CD4-positive, alpha-beta T cell (primary cell): Measurements from ENCODE around the gene DAP. TPM values are rescaled to one million over a fixed set of nuclear protein-coding genes. Genes with fewer than 3 reads are reported as not detected.

Experiments used
- ATAC-seq: fragments of 200-7000 bp; cut with Tn5 transposase; one replicate; pipeline ENCODE4 v1.10.0; 2022; ENCODE audit warnings: mild to moderate bottlenecking; ENCODE audit not compliant: poor library complexity
- CTCF ChIA-PET: fragments of 350-600 bp; sonication (Branson Sonifier 250); formaldehyde crosslinking; loops from one replicate; lab custom pipeline; 2021; ENCODE audit warnings: antibody characterized with exemption, inconsistent platforms; lab: Charles Lee
- POLR2A ChIA-PET: fragments of 350-600 bp; sonication (Branson Sonifier 250); formaldehyde crosslinking; loops from one replicate; lab custom pipeline; 2021; ENCODE audit warnings: antibody characterized with exemption, inconsistent platforms; lab: Charles Lee
- DNase-seq, 14 experiments: peaks; one replicate each; pipeline ENCODE4 v3.0.0-alpha.2; 2013 to 2020; ENCODE audit warnings: mixed read lengths in 2 of 14
- H3K27ac ChIP-seq, 2 donors: one replicate each; pipeline versions ENCODE4 v1.5.1 to v1.7.0; 2013; ENCODE audit warnings: low read length in 2 of 2, low read depth in 1 of 2, mild to moderate bottlenecking in 1 of 2
- H3K27me3 ChIP-seq, 2 experiments: 1 replicate in 1 of 2; 2 replicates in 1 of 2; pipeline versions ENCODE4 v1.6.1 to v1.7.0; 2013; ENCODE audit warnings: low read length in 2 of 2, control low read depth in 1 of 2, mild to moderate bottlenecking in 1 of 2, moderate library complexity in 1 of 2; ENCODE audit not compliant: insufficient read depth in 2 of 2, control insufficient read depth in 1 of 2
- H3K36me3 ChIP-seq: one replicate; pipeline ENCODE4 v1.6.1; 2013; ENCODE audit warnings: low read length, control low read depth; ENCODE audit not compliant: insufficient read depth
- H3K4me1 ChIP-seq: one replicate; pipeline ENCODE4 v1.6.1; 2013; ENCODE audit warnings: low read length, control low read depth; ENCODE audit not compliant: insufficient read depth
- H3K4me3 ChIP-seq: one replicate; pipeline ENCODE4 v1.5.1; 2013; ENCODE audit warnings: mild to moderate bottlenecking, low read length, moderate library complexity
- H3K9me3 ChIP-seq, 2 experiments: 1 replicate in 1 of 2; 2 replicates in 1 of 2; pipeline versions ENCODE4 v1.6.1 to v1.7.0; 2013; ENCODE audit warnings: low read length in 2 of 2, mild to moderate bottlenecking in 2 of 2, control low read depth in 1 of 2, moderate library complexity in 1 of 2; ENCODE audit not compliant: control insufficient read depth in 1 of 2, insufficient read depth in 1 of 2
- H3K27ac Mint-ChIP-seq: one replicate; pipeline ENCODE4 v1.8.0; 2020; ENCODE audit warnings: mixed read lengths
- H3K27me3 Mint-ChIP-seq: one replicate; pipeline ENCODE4 v1.8.0; 2021; ENCODE audit warnings: mixed read lengths
- H3K36me3 Mint-ChIP-seq: one replicate; pipeline ENCODE4 v1.8.0; 2021; ENCODE audit warnings: low read depth, mixed read lengths
- H3K4me1 Mint-ChIP-seq: one replicate; pipeline ENCODE4 v1.8.0; 2021; ENCODE audit warnings: low read depth, mixed read lengths
- H3K4me3 Mint-ChIP-seq: one replicate; pipeline ENCODE4 v1.8.0; 2020; ENCODE audit warnings: mild to moderate bottlenecking, mixed read lengths
- H3K9me3 Mint-ChIP-seq: one replicate; pipeline ENCODE4 v1.8.0; 2020; ENCODE audit warnings: mixed read lengths
- CTCF ChIP-seq: fragments of 200-600 bp; IDR thresholded peaks from one replicate; pipeline ENCODE4 v1.8.0; 2022; ENCODE audit warnings: antibody characterized with exemption, mild to moderate bottlenecking
- intact Hi-C, 2 experiments: fragments of 100-400 bp; cut with DNase I in 1 of 2; cut with micrococcal nuclease in 1 of 2; formaldehyde crosslinking; loops; one replicate each; pipeline versions ENCODE4 v1.15.1 to v1.9.0; 2023 to 2025; cut with DNase I, micrococcal nuclease
- total RNA-seq, 174 experiments: library from RNA in 2 of 174; stranded (reverse) in 2 of 174; gene quantifications; one replicate each; pipeline ENCODE4 v1.2.3 and lab custom pipeline; 2021 to 2026

DAP gene
- total RNA-seq, 2 experiments from 2014 or later, result 33.6 to 35.2 TPM

GRCh38 chr5:10671041-10672008, 89.7 kb downstream of the DAP start:
- intact Hi-C loops, result no loop called here
- peaks cover 0 to 9% of the 10 kb centered on the region in 2 experiments for H3K9me3 ChIP-seq
- ATAC-seq (no peak), DNase-seq (peak in 1 of 14 experiments; percentile 10)
- no peaks in the 10 kb centered on the region for H3K36me3 ChIP-seq
- no peak for TF ChIP-seq CTCF
- CTCF ChIA-PET, result no interaction called here
- POLR2A ChIA-PET, result no interaction called here
- no peak overlapping the region for H3K4me3 ChIP-seq
- no peaks in the 10 kb centered on the region for H3K4me1 ChIP-seq
- Mint-ChIP-seq H3K9me3 (no peaks in the 10 kb centered on the region), H3K36me3 (no peaks in the 10 kb centered on the region), H3K27ac (no peak overlapping the region), H3K4me3 (no peak overlapping the region), H3K4me1 (no peaks in the 10 kb centered on the region), H3K27me3 (no peaks in the 10 kb centered on the region)
- H3K27ac ChIP-seq, result no peak overlapping the region
- H3K27me3 ChIP-seq, result no peaks in the 10 kb centered on the region

DNA sequence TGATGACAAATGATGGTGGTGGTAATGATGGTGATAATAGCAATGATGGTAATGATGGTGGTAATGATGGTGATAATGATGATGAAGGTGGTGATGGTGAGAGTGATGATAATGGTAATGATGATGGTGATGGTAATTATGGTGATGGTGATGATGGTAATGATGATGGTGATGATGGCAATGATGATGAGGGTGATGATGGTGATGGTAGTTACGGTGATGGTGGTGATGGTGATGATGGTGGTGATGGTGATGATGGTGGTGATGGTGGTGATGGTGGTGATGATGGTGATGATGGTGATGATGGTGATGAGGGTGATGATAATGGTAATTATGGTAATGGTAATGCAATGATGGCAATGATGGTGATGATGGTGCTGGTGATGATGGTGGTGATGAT, 91.1 kb downstream of the DAP start:
- no peak overlapping the region for H3K4me3 Mint-ChIP-seq
- ATAC-seq (no peak), DNase-seq (no peak)
- Histone ChIP-seq H3K36me3 (no peaks in the 10 kb centered on the region), H3K4me1 (no peaks in the 10 kb centered on the region), H3K9me3 (peaks cover 0 to 9% of the 10 kb centered on the region in 2 experiments), H3K27me3 (no peaks in the 10 kb centered on the region), H3K4me3 (no peak overlapping the region), H3K27ac (no peak overlapping the region)
- CTCF ChIA-PET, result no interaction called here
- H3K27ac Mint-ChIP-seq, result no peak overlapping the region
- no peak for TF ChIP-seq CTCF
- intact Hi-C loops, result no loop called here
- H3K9me3 Mint-ChIP-seq, result no peaks in the 10 kb centered on the region
- no peaks in the 10 kb centered on the region for H3K4me1 Mint-ChIP-seq
- POLR2A ChIA-PET, result no interaction called here
- H3K36me3 Mint-ChIP-seq, result no peaks in the 10 kb centered on the region
- H3K27me3 Mint-ChIP-seq, result no peaks in the 10 kb centered on the region

DNA sequence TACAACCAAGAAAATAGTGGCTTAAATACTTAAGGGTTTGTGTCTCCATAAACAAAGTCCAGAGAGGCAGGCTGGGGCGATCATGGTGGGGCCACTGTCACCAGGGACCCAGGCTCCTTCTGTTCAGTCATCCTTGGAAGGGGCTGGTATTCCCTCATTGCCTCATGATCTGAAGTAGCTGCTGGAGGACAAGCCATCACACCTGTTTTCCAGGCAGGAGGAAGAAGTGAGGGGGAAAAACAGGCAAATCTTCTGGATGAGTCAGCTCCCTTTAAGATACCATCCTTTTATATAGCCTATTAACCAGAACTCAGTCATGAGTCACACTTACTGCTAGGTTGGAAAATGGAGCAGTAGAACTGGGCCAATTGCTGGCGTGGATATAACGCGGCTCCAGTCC, 92.3 kb downstream of the DAP start:
- ChIA-PET POLR2A (no interaction called here), CTCF (no interaction called here)
- no peaks in the 10 kb centered on the region for H3K36me3 Mint-ChIP-seq
- no peaks in the 10 kb centered on the region for H3K4me1 Mint-ChIP-seq
- intact Hi-C loops, result no loop called here
- no peaks in the 10 kb centered on the region for H3K9me3 Mint-ChIP-seq
- DNase-seq, result no peak
- Histone ChIP-seq H3K27me3 (no peaks in the 10 kb centered on the region), H3K9me3 (peaks cover 0 to 4% of the 10 kb centered on the region in 2 experiments), H3K36me3 (no peaks in the 10 kb centered on the region), H3K4me1 (no peaks in the 10 kb centered on the region), H3K27ac (no peak overlapping the region), H3K4me3 (no peak overlapping the region)
- no peak for ATAC-seq
- H3K27me3 Mint-ChIP-seq, result no peaks in the 10 kb centered on the region
- no peak for TF ChIP-seq CTCF
- H3K27ac Mint-ChIP-seq, result no peak overlapping the region
- no peak overlapping the region for H3K4me3 Mint-ChIP-seq
